ENCODE data around the gene HNRNPR.
"Not testable (repeated sequence)": the region's sequence is repeated elsewhere in the genome, so short reads cannot be mapped to it uniquely, and the experiment has no call there.

The HNRNPR gene

DNA sequence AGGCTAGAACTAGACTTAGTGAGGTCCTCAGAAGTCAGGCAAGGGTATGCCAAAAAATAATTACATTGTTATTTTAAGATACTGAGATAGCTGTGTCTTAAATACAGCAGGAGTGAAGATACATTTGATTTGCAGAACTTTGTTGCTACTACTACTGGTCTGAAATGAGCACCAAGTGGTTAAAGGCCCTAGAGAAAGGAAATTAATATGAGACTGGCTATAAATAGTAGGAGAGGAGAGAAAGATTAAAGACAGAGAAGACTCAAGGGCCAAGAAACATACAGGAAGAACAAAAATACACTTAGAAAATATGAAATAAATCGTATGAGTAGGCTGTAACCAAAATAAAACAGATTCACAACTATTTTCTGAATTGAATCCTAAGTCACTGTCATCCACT lies 21.3 kb downstream of the HNRNPR start:
- no peak for DNase-seq

DNA sequence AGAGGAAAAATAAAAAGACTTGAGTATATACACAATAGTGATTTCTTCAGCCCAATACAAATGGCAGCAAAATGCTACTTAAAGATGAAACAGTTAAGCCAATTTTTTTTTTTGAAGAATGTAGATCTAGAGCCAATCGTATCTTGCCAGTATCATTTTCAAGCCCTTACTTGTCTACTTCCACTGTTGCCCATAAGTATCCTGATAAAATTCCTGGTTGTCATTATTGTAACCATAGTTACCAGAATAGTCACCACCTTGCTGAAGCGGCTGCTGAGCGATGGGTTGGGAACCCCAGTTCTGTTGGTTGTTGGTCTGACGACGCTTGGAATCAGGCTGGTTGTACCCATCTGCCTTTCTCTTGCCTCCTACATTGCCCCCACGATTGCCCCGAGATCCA lies 33.8 kb downstream of the HNRNPR start:
- DNase-seq: not testable (repeated sequence)

DNA sequence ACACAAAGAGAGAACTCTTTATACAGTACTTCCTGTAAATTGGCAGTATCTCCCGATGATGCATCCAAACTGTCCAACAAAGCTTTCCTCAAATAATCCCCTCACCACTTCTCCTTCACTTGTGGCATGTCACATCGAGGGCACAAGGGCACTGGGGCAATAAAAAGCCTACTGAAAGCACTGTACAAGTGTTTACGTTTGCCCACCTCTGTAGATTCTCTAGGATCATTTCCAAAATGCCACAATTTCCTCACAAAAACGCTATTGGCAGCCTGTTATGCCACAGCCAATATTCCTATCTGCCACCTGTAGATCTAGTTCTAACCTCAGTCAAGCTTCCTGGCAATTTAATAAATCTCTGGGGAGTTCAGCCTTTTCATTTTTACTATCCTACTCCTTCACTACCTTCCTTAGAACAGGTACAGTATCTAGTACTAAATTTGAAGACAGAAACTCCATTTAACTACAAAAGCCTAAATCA lies 39.9 kb downstream of the HNRNPR start:
- no peak for DNase-seq

DNA sequence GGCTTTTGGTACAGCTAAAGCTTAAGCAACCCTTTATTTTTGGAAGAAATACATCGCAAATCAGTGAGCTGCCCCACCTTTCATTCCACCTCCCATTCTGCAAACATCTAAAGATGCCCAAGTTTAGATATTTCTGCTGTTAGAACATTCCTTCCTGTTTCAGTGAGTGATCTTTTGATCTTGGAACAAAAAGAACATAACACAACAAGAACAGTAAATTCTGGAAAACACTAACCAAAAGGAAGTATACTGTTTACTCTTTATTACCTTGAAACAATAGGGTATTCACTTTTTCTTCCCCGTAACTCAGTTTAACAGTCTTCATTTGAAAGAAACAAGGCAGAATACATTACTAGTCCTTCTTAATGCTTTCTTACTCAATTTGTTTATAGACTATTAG lies 40.6 kb downstream of the HNRNPR start:
- no peak for DNase-seq

DNA sequence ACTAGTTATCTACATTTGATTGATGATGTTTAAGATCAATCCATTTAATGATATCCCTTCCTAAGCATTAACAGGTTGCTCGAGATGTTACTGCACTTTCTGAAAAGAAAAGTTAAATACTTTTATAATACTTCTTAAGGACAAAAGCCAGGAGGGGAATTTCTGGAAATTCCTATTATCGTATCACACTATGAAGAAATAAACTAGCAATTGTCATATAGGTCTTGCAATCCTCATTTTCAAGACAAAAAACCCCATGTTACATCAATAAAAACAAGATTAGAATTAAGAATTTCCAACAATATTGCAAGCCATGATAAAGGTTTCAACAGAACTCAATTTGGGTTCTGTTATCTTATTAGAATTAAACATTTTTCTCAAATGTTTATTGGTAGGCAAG lies 47.2 kb downstream of the HNRNPR start:
- DNase-seq: no peak

DNA sequence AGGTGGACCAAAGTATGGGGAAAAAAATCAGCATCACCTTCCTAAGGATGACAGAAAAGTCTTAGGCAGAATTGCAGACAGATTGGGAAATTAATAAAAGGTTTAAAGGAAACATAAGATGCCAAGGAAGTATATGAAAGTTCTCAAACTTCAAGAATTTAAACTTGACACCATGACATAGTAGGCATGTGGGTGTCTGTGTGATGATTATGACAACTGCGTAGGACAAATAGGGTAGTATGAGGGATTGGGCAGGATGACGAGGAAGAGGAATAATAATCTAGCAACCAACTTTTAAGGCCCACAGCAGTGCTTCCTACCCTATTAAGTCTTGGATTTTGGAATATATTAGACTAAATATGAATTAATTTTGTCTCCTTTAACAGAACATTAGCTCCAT lies 52.4 kb downstream of the HNRNPR start:
- DNase-seq: no peak

DNA sequence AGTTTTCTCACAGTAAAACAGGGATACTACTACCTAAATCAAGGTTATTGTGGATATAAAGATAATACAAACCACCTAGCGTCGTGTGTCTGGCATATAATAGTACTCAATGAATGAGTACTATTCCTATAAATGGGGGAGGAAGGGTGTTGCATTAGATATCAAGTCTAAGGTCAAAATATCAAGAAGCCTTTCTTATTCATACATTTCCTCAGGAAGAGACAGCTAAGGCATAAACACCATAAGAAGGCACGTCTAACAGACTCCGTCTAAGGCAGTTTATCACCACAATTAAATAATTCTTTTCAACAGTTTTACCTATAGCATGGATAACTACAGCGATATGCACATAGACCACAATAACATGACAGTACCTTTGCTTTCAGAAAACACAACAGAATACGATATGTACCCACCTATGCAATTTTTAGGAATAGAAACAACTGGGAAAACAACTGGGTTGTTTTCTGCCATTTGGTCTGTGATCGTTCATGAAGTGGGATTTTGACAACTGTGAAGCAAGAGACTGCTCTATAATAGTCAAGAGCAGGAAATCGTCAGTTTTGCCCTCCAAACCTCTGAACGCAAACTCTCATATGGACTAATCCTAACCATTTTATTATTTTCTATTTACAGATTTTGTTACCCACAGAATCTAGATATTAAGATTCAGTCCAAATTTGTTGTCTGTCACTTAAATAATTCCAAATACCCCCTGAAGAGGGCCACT lies 53.1 kb downstream of the HNRNPR start:
- no peak for DNase-seq

DNA sequence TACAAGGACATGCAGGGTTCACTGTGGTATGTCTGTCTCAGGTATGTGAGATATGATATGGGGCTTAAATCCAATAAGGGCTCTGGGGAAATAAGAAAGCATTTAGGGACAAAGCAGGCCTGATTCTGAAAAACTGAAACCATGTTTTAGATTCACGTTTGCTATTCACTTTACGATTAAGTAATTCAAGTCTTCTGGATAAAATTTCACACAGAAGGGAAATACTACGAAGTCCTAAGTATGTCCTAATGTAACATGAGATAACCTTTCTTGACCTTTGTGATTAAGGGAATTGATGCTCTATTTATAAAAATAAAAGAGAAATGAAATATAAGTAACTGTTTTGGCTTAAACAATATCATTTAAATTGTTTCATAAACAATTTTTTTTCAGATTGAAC lies 55.4 kb downstream of the HNRNPR start:
- no peak for DNase-seq

DNA sequence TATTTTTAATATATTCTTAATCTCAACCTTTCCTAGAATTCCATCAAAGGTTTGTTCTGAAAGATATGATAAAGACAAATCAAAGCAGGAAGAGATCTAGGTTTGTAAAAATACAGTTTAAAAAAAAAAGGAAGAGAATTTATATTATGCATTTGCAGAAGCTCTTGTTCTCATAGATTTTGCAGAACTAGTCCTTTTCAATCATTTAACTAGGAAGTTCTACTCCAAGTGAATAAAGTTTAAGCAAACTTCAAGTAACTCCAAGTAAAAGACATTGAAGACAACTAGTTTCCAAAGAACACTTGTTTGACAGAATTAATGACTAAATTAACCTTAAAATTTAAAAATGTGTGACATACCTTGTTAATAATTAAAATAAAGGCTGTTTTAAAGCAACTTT lies 55.9 kb downstream of the HNRNPR start:
- no peak for DNase-seq

DNA sequence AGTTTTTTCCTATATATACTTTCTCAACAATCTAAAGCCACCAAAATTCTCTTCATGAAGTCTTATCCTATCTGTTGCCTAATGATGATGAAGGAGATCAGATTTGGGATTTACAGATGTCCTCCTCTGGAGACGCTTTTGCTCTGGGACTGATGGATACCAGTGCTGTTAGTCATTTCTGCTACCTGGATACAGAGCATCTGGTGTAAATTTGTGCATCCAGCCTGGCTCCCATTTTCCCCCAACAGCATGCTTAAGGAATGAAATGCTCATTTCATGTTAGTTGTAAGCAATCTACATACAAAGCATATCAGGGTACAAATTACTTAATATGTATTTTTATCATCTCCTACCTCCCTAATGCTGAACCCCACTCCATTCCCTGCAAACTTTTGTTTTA lies 57.7 kb downstream of the HNRNPR start:
- no peak for DNase-seq

DNA sequence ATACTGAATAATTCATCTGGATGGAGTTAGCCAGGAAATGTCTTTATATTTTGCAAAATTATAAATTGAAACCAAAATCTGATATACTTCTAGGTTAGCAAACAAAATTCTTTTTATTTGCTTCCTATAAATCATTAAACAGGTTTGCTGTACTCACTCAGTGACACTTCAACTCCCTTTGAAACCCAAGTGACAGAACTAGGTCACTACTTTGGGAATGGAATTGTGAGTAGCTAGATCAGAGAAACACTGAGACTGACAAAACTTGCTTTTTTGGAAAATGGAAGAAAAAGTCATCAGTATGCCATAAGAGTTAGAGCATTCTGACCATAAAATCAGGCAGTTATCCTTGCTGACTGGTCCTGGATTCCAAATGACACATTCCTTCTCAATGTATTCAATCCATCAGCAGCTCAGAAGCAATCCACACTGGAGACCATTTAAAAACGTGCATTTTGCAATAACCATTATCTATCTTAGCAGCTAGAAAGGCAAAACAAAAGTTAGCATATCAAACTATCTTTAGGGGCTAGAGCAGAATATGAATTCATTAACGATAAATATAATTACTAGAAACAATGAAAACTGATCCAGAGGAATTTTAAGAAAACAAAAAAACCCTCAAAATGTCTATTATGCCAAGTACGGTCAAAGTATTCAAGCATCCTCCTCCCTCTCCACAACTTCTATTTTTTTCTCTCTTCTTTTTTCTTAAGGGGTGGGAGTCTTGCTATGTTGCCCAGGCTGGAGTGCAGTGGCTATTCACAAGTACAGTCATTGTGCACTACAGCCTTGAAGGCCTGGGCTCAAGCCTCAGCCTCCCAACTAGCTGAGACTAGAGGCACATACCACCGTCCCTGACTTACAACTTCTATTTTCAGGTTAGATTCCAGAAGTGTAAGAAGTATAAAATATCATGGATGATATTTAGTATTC lies 60.1 kb downstream of the HNRNPR start:
- no peak for DNase-seq

DNA sequence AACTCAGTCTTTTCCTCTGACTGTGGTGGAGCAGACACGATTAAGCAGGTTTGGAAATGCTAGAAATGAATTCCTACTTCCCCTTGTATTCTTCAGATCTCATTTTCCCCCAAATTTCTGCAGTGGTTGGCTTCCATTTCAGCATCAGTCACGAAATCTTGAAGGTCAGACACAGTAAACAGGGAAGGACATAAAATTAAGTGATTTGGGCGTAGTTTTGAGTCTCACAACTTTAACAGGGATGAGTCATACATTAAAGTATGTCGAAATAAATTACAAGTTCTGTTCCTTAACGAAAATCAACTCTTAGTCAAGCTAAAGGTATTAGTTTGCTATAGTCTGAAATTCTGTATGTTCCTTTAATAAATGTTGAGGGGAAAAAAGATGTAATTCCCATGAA lies 61.1 kb downstream of the HNRNPR start:
- no peak for DNase-seq

DNA sequence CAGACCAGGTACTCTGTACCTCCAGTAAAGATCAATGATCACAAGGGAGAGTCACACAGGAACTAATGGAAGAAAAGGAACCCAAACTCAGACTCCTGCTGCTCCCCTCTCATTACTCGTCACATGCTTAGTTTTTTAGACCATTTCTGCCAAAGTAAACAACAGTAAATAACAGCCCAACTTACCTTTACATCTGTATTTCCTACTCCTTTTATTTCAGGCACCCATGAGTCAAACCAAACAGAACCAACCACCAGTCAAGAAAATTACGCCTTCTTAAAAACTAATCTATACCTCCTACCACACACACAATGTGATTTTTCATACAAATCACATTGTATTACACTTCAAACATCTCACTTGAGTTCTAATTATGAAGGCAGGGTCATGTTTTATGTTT lies 65.4 kb downstream of the HNRNPR start:
- DNase-seq: no peak

DNA sequence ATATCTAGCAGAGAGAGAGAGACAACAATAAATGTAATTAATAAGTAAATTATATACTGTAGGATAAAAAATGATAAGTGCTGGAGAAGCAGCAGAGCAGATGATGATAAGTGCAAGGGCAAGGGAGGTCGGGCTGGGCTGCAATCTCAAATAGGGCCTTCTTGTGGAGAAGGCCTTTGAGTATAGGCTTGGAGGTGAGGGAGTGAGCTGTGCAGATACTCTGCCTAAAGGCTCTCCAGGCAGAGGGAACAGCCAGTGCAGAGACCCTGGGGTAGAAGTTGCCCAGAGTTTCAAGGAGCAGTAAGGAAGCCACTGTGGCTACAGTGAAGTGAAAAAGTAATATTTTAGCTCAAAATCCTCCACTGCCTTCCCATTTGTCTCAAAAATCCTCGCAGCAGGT lies 67.6 kb downstream of the HNRNPR start:
- no peak for DNase-seq

DNA sequence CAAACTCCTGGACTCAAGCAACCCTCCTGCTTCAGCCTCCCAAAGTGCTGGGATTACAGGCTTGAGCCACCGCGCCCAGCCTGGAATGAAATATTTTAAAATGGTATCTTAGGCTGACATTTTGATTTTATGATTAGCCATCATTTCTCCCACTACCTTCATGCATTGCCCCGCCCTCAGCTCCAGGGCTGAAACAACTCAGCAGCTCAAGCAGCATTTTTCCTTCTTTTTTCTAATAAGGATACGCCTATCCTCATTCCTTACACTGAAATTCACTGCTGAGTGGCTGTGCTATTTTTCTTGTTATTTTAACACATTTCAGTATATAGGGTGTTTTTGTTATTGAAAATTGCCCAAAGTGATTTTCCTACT lies 70.0 kb downstream of the HNRNPR start:
- no peak for DNase-seq

DNA sequence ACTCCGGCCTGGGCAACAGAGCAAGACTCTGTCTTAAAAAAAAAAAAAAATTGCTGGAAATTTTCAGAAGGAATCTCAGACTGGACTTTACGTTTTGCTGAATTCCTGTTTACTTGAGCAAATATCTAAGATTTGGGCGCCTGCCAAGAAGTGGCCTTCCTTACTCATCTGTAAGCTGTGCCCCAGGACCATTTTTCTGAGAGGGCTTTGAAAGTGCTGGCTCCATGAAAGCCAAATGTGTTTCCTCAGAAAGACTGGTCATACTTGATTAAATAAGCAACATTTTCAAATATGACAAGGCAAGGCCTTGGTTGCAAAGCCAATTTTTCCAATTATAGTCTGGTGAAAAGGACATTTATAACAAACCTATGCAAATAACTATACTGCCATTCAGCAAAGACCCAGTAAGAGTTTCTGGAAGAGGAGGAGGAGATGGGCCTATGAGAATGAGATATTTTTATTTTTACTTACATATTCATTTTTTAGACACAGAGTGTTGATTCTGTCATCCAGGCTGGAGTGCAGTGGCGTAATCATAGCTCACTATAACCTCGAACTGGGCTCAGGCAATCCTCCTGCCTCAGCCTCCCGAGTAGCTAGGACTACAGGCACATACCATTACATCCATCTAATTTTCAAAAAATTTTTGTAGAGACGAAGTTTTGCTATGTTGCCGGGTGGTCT lies 70.5 kb downstream of the HNRNPR start:
- DNase-seq: no peak

DNA sequence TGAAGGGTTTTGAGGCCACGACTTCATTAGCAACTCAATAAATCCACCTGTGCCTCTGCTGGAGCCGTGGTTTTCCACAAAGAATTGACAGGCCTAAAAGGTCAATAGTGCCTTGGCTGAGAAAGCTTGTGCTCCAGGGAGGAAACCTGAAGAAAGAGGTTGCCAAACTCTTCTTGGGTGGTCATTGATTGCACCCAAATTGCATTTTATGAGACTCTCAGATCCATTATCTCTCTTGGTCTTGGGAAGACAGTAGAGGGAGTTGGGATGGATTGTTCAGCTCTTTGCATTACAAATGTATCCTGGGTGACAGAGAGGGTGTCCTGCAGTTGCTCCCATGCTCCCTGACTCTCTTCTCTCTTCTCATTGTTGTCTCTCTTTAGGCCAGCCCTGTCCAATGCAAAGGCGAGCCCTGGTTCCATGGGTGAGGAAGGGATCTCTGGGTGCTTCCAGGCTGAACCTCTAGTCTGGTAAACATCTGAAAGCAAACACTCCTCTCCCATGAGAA lies 80.7 kb downstream of the HNRNPR start:
- DNase-seq: no peak

DNA sequence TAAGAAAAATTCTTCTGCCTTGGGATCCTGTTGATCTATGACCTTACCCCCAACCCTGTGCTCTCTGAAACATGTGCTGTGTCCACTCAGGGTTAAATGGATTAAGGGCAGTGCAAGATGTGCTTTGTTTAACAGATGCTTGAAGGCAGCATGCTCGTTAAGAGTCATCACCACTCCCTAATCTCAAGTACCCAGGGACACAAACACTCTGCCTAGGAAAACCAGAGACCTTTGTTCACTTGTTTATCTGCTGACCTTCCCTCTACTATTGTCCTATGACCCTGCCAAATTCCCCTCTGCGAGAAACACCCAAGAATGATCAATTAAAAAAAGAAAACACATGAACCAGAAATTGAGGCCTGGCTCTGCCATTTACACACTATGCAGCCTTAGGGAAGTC lies 86.0 kb downstream of the HNRNPR start:
- DNase-seq: not testable (repeated sequence)

DNA sequence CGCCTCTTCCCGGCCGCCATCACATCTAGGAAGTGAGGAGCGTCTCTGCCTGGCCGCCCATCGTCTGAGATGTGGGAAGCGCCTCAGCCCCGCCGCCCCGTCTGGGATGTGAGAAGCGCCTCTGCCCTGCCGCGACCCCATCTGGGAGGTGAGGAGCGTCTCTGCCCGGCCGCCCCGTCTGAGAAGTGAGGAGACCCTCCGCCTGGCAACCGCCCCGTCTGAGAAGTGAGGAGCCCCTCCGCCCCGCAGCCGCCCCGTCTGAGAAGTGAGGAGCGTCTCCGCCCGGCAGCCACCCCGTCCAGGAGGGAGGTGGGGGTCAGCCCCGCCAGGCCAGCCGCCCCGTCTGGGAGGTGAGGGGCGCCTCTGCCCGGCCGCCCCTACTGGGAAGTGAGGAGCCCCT lies 86.7 kb downstream of the HNRNPR start:
- not testable (repeated sequence) for DNase-seq
